CD4-positive, alpha-beta T cell treated with Interleukin-17A for 4 hours (primary cell): ENCODE data around the gene TMEM163.
"Not testable (repeated sequence)": the region's sequence is repeated elsewhere in the genome, so short reads cannot be mapped to it uniquely, and the experiment has no call there.

Experiments
- DNase-seq: peaks from one replicate; pipeline ENCODE4 v3.0.0-alpha.2; 2020; ENCODE audit warnings: mixed read lengths

Gene TMEM163

DNA sequence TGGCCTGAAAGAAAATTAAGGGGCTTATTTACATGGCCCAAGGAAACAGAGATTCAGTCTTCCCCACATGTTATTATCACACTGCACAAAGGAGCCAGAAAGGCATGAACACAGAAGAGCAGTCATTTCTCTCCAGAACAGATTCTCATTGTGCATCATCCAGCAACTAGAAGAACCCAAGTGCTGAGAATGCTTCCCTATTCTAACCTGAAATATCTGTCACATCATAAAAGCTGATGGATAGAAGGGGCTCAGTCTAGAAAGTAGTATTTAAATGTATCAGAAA, 145.8 kb downstream of the TMEM163 start:
- DNase-seq = no peak

DNA sequence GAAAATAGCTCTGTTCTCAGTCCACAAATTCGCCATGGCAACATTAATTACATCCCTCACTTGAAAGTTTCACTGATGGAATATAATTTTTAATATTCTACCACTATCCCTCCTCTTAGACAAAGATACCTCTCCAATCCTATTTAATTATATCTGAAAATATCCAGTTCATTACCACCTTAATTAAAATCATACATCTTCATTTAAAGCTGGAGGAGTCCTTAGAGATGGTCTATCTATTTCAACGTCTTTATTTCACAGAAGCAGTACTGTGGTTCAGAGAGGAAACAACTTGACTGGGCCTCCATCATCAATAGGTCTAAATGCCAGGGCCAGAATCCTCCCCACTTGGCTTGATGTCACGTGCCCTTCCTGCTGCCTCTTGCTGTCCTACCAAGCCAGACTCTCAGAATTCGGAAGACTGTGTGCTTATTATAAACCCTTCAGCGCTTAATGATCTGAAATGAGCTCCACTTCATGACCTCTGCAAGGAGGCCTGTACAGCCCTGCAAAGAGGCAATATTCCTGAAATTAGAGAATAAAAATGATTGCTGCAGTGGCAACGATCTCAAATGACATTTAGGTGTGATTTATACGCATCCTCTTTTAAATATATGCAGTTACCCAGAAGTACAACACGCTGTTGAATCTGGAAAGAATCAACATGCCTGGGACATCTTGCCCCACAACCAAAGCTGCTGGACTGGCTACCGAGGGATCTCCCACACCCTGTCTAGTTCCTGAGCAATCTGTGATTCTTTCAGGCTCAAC, 146.3 kb downstream of the TMEM163 start:
- DNase-seq = no peak

DNA sequence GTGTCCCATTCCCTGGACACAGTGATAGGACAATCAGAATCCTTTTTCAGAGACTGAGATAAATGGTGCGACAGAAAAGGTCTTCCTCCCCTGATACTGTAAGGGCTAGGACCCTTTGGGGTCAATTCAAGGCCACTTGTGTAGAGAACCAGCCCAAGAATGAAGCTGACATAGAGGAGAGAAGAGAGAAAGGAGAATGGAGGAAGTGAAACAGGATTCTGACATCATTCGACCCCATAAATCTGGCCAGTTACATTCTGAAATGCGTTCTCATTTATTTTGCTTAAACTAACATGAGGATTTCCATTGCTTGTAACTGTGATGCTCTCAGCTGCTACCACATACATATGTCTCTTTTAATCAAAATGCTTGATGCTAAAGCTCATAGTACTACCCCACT, 148.1 kb downstream of the TMEM163 start:
- DNase-seq = no peak

DNA sequence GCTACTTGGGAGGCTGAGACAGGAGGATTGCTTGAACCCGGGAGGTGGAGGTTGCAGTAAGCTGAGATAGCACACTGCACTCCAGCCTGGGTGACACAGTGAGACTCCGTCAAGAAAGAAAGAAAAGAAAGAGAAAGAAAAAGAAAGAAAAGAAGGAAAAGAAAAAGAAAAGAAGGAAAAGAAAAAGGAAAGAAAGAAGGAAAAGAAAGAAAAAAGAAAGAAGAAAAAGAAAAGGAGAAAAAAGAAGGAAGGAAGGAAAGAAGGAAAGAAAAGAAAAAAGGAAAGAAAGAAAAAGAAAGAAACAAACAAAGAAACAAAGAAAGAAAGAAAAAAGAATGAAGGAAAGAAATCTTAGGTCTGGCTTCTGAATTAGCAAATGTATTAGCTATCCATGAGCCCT, 150.4 kb downstream of the TMEM163 start:
- no peak for DNase-seq

DNA sequence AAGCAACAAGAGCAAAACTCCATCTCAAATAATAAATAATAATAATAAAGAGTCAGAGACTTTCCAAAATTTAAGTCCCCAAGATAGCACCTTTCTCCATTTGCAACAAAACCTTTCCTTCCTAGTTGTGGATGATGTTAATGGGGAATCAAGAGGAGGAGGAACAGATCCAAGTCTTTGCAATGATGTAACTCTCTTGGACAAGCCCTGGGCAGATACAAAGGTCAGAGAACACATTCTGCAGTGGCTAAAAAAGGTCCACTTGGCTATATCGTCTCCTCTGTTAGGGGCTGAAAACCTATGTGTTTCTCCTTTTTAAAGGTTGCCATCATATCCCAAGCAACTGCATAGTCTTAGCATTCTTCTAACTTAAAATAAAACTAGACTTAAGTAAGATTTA, 151.1 kb downstream of the TMEM163 start:
- DNase-seq = no peak

DNA sequence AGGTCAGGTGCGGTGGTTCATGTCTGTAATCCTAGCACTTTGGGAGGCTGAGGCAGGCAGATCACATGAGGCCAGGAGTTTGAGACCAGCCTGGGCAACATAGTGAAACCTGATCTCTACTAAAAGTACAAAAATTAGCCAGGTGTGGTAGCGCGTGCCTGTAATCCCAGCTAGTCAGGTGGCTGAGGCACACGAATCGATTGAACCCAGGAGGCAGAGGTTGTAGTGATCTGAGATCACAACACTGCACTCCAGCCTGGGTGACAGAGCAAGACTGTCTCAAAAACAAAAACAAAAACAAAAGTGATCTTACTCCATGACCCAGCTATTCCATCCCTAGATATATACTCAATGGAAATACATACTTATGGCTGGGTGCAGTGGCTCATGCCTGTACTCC, 153.8 kb downstream of the TMEM163 start:
- DNase-seq = not testable (repeated sequence)

DNA sequence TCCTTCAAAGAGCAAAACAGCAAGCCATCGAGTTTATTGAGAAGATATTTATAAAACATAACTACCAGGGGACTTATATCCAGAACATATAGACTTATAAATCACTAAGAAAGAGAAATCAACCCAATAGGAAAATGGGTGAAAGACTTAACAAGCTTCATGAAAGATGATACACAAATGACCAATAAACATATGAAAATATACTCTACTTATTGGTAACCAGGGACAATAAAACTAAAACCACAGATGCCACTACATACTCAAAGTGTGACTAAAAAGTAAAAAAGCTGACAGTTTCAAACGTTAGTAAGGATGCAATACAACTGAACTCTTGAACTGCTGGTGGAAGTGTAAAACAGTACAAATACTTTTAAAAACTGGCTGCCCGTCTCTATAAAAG, 154.3 kb downstream of the TMEM163 start:
- DNase-seq = no peak

DNA sequence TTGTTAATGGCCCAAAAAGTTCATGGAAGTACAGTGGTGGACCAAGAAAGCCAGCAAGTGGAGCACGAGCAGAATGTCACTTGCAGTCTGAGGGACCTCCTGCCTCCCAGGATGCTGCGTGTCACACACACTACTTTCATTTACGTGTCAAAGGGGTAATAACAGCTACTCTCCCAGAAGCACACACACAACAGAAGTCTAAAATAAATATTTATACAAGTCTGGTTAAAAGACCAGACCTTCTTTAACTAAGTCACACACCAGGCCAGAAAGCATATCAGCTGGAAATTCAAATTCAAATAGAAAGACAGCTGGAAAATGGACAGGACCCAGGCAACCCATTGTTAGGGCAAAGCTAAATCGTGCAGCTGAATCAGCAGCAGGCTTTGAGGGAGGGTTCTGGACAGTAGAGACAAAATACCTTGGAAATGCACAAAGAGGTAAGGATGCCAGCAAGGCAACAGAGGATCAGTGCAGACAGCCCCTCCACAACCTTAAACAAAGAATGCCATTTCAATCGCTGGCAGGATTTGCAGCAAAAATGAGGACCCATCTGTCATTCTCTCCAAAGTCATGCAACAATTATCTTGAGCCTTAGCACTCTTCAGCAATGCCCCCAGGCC, 160.5 kb downstream of the TMEM163 start:
- DNase-seq = no peak

DNA sequence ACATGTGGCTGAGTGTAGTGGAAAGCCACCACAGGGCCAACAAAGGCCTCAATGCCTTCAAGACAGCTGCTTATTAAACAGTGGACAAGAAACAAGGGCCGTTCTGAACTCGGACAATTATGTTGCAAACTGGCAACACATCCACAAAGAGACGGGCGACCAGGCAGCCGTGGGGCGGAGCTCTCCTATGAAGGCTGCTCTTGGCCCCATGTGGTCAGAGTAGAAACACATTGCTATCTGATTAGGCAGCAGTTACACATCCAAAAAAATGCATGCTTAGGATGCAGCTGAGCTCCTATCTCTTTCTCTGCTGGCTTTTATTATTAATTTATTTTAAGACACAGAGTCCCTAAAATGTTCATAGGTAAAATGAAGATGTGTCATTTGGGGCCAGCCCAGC, 163.4 kb downstream of the TMEM163 start:
- no peak for DNase-seq

DNA sequence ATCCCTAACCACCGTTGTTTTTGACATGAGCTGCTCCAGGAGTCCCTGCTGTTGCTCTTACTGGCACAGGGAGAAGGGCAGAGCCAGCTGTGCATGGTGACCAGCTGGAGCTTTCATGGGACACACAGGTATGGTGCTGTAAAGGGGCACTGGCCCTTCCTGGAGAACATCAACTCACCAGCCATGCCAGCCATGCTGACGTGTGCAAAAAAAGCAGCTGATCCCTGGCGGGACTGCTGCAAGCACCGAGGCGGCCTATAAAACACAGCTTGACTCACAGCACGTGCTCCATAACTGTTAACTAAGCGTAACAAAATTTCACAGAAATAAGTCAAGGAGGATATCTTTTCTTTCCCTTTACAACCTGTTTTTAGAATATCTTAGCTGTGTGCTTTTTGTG, 165.1 kb downstream of the TMEM163 start:
- DNase-seq = no peak

DNA sequence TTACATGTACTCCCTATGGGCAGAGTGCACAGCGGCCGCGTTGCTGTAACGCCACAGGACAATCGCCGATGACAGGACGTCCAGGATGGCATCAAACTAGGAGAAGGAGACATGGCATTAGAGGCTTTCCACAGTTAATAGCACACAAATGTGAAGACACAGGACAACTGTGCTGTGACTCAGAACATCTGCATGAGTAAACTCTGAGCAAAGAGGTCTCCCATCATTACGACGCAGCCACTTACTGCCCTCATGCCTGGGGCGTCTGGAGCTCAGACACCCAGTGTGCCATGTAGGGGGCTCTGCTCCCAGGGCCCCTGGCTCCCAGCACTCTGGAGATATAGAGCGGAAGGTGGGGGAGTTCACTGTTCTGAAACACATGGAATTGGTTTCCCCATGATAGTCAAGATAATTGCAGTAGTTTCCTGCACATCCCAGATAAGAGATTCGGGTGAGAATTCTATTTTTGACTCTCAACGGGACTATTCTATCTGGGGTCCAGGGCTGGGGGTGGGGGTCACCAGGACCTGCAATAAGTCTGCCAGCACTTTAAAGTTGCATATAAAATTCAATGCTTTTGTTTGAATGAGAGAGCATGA, 168.1 kb downstream of the TMEM163 start:
- no peak for DNase-seq

DNA sequence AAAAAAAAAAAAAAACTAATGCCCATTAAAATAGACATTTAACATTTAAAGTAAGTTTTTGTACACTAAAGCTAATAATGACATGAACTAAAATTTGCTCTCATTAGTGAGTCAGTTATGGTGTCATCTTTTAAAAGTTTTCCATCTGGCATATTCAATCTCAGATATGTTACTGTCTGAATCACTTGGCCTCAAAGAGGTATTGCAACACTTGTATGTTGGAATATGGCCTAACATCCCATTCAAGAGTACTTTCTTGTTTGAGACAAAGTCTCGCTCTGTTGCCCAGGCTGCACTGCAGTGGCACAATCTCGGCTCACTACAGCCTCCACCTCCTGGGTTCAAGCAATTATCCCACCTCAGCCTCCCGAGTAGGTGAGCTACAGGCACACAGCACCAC, 169.7 kb downstream of the TMEM163 start:
- DNase-seq = no peak

DNA sequence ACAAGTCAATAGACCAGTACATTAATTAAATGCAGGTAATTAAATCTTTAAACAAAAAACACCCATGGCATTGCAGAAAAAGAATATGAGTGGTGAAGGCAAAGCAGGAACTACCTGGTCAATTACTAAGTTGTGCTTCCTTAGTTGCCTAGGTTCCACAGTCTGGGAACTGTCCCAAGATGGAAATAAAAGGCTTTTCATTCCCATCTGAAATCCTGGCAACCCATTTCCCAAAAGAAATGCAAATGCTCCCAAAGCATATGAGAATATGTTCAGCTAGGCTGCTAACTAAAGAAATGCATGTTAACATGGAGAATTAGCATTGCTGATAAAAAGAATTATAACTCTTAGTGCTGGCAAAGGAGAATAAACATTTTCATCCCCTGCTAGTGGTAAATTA, 177.8 kb downstream of the TMEM163 start:
- no peak for DNase-seq

DNA sequence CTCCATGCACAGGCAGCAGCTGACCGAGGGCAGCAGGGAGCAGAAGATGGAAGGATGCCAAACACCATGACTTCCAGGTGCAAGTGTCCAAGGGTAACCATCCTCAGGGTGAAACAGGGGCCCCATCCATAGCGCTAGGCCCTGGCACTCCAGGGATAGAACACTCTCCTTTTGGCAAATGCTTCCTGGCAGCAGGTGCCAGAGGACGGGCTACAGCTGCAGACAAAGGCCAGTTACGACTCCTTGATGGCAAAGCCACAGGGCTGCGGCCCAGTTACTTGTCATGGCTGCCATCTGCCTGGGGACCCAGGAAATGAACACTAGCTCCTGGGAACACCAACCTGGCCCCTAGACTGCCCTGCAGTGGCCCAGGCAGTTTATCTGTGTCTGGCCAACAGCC, 178.8 kb downstream of the TMEM163 start:
- no peak for DNase-seq

DNA sequence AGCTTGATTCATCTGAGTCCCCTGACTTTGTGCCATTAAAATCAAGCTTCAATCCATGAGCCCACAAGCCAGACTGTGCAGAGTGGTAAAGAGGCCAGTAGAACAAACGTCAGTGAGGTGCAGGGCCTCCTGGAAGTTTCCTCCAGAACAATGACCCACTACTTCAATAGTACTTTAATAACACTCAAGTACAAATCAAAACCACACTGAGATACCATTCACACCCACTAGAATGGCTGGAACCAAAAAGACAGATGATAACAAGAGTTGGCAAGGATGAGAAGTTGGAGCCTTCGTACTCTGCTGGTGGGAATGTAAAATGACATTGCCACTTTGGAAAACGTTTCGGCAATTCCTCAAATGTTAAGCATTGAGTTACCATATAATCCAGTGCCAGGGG, 181.1 kb downstream of the TMEM163 start:
- no peak for DNase-seq

DNA sequence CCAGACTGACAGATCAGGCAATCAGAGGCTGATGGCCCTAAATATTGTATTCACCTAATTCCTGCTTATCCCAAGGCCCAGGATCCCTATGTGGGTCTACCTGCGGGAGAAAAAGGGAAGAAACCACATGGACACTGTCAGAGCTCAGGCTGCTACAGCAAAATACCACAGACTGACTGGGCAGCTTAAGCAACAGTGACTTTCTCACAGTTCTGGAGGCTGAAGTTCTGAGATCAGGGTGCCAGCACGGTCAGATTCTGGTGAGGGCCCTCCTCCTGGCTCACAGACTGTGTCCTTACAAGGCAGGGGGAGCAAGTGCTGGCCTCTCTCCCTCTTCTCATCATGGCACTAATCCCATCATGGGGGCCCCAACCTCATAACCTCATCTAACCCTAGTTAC, 181.7 kb downstream of the TMEM163 start:
- DNase-seq = no peak

DNA sequence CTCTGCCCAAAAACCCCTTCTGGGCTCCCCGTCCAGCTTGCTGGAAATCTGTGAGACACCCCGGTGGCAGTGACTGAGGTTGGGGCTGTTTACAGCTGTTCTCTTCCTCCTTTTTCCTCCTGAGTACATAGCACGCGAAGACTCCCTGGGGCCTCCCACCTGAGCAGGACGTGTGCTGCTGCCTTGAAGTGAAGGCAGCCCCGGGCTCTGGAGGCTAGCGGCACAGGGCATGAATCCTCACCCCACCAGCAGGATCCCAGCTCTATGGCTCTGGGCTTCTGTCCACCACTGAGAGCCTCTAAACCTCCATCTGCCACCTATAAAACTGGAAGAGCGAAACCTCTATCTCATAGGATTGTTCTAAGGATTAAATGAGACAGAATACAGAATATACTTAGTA, 182.5 kb downstream of the TMEM163 start:
- no peak for DNase-seq

DNA sequence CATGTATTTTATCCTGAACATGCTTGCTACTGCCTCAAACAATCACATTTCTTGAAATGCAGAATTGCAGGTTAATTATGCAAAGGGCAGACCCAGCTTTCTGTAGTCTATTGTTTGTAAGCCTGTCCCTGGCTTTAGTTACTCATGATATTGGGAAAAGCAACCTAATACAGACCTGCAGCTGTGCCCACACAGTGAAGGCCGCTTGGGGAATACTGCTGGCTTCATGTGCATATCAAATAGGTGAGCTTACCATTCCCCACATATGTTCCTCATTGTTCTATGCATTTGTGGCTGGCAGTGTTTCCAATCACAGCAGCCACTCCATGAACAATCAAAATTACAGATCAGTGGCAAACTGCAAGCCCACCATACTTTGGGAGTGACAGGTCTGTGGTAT, 186.3 kb downstream of the TMEM163 start:
- no peak for DNase-seq

DNA sequence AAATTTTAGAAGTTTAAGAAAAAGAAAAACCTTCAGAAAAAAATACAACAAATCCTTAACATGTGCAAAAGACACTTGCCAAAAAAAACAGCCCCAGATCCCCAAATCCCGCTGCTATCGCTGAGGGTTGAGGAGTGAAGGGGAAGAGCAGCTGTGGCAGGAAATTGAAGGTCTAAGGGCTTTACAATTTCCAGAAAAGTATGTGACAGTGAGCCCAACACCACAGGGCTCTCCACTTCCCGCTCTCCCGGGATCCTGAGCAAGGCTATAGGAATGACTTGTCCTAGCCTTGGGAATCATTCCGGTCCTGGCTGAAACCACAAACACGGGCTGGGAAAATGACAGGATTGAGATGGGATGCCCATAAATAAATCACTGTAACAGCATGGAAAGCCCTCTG, 191.4 kb downstream of the TMEM163 start:
- DNase-seq = no peak

DNA sequence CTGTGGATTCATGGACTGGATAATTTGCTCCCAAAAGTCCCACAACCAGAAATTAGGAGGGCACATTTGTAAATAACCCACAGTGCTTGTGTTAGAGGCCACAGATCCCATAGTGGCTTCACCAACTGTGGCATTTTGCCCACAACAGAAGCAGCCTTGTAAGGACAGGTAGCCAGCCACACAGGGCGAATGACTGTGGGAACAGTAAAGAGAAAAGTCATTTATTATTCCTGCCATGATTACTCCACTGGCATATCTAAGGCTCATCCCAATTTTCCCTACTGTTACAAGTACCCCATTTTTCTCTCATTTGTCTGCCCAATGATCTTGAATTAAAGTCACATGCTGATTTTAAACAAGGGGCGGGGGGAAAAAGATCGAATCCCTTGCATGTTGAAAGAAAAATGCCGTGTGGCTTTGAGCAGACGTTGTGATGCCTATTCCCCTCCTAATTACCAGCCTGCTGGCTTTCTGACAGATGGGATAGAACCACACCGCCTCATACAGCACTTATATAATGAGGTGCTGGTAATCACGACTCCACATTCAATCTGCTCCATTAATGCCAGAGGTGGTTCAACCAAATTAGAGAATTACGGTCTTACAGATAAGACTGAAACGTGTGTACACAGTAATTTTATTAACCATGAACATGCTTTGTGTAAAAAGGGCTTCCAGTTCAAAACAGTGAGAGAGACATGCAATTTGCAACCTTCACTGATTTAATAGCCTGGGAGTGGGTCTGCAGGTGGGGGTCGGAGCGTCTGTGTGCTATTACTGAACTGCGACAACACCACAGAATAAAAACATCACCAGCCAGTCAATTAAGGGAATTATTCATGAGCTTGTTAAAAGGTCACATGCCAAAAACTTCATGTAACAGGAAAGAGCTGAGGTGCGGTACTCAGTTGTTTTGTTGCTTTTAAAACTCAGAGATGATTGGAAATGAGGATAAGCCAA, 196.0 kb downstream of the TMEM163 start:
- DNase-seq = no peak

DNA sequence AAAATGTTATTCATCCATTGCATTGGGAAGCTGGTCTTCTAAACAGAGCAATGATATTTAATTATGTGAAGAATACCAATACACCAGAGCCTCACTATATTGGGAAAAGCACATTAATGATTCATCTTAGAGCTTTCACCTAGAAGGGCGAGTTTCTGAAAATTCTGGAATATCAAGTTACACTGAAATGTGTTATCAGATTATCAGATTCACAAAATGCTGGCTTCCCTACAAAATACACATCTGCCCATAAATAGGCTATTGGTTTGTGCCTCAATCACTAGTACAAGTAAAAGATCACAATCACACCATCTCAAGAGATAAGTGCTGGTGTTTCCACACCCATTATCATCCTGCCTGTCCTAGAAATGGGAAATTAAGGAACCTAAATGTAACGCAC, 200.7 kb downstream of the TMEM163 start:
- DNase-seq = no peak

DNA sequence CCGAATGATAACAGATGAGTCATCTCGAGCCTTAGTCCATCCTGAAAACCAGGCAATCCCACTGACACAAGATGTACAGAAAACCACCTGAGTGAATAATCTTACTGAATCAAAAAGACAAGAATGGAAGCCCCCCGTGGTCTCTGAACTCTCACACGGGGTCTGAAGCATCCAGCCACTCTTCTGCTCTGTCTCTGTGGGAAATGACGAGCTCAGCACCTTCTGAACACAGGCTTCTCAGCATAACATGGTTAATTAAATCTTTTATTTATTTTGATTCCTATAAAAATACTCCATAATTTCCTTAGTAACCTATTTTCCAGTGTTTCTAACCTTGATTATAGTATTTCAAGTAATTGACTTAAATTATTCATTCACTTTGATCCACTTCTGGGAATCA, 203.7 kb downstream of the TMEM163 start:
- no peak for DNase-seq

DNA sequence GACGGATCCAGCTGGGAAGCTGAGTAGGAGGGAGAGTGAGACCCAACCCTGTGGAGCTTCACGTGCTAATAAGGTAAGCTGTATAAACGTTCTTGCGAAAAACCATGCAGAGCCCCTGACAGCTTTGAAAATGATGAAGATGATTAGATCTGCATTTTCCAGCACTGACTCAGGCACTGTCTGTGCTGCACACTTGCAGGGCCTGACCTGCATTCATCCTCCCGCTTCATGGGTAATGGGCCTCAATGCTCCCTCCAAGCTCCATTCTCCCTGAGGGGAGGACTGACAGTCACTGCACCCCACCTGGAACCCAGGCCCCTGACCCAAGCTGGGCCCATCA, 205.4 kb downstream of the TMEM163 start:
- no peak for DNase-seq
